Measurements from ENCODE around the gene INVS.
"Not testable (repeated sequence)": the region's sequence is repeated elsewhere in the genome, so short reads cannot be mapped to it uniquely, and the experiment has no call there.

The INVS gene

DNA sequence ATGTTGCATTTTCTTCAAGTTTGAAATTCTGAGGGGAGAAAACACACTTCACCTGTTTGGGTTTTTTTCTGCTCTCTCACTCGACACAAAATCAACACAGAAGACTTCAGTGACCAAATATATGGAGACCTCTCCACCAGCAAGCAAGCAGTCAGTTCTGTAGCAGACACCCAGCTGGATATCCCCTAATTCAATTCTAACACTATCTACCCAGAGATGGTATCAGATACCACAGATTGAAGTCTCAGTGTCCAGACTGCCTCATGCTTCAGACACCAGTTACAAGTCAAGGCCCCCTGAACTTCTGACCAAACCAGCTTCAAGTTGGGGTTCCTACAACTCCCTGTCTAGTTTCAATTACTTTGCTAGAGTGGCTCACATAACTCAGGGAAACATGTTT is 97.8 kb downstream of the INVS start:
- no peak for DNase-seq (ENCODE audit: low spot score)

DNA sequence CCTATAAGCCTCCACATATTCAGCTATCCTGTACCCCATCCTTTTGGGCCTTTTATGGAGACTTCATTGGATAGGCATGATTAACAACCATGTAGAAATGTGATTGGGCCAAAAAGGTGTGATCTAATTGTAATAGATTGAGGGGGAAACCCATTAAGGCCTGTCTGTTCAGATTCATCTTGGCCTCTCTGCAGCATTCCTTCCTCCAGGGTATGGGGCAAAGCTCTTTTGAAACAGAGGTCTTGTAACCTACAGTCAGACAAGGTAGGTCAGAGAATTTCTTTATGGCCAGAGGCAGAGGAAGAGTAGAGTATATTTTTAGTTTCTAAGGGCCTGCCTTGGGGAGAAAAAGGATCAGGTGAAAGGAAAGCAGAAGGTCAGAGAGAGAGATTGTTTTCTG is 98.5 kb downstream of the INVS start:
- no peak for DNase-seq (ENCODE audit: low spot score)

DNA sequence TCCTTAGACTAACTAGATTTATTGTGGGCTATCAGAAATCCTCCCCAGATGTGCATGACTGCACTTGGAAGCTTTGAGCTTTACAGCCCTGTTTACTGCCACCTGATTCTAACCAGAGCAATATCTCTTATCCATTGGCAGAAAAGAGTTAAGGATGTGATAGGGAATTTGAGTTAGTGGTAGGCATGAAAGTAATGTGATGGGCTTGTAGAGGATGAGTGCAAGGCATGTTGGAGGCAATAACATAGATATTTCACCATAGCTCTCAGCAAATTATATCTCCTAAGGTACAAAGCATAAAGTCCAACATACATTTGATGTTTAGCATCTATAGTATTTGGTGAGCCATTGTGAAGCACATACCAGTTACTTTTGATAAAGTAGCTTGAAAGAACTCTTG is 103.8 kb downstream of the INVS start:
- DNase-seq (ENCODE audit: low spot score) = no peak

DNA sequence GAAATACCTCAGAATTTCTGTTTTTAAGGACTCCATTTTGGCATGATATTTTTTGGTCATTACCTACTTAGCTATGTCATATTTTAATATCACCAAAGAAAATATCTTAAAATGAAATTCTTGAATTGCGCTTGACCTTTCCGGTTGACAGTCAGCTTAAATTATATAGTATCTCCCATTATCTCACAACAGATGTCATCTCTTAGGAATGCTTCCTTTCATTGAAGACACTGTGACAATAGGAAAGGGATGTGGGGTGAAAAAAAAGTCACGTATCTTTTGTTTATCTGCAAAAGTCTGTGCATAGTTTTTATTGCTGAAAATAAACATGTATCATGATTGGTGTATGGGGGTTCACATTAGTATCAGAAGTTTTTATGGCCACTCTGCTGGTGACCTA is 105.8 kb downstream of the INVS start:
- peak; percentile 37 for DNase-seq (ENCODE audit: low spot score)

DNA sequence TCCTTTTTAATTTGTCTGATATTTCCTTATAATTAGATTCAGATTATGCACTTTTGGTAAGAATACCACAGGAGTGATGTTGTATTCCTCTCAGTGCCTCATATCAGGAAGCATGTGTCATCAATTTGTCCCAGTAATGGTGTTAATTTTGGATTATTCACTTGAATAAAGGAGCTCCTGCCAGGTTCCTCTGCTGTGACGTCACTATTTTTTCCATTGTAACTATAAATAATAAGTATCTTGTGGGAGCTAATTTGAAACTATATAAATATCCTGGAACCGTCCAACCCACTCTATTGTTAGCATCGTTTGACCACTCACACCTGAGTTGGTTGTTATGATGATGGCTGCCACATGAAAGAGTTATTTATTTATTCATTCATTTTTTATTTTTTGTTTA is 107.9 kb downstream of the INVS start:
- peak; percentile 75 for DNase-seq (ENCODE audit: low spot score)

DNA sequence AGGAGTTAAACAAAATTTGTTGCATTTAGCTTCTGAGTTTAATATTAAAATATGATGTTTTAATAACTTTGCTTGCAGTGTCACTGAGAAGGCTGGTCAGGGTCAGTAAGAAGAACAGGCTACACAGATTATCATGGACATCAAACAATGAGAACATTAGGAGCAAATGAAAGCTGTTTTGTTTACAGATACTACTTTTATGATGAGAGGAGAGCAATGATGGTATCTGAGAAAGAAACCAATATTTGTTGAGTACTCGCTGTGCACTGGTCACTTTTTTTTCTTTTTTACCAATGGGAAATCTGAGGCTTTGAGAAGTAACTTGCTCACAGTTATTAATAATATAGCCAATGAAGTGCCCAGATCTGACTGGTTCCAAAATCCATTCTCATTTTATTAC is 109.6 kb downstream of the INVS start:
- DNase-seq (ENCODE audit: low spot score) = no peak

DNA sequence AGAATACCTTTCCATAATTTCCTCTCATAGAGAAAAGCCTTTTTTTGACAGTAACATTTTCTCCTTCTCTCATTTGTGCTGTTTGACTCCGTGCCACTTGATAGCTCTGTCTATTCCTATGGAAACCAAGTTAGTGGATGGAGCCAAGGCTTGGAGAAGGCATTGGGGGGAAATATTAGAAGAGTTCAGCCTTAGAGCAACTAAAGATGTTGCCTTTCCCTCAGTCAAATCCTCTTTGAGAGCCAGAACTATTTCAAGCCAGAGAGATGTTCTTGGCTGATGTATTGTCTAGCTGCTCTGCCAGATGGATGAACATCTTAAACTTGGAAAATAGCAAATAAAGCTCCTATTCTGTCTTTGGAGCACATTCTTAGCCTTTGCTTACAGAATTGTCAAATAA is 112.4 kb downstream of the INVS start:
- DNase-seq (ENCODE audit: low spot score) = no peak

DNA sequence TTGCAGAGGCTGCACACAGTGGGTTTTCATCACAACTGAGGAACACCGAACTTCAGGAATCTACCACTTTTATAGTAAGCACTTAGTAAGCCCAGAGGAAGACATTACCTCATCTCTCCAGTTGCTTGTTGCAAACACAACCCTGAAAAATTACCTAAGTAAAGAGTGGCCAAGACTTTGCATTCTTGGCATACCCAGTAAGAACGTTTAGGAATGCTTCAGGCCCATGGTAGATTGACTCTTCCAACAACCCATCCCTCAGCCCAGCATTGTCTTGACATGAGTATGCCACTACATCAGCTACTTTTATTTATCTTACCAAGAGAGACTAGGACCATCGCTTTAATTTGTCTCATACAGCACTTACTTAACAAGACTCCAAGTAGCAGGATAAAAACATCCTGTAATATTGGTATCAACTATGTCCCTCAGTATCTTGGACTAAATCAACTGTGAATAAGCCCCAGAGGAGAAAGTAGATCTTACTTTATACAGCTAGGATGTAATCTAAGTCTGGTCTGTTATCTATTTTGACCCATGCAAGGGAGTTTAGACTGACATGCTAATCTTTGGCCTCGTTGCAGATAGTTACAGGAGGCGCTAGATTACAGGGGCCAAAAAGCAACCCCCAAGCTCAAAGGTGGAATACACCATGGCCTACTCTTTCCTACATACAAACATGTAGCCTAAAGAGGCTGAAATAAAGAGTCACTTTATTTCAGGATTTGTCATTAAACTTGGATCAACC is 114.9 kb downstream of the INVS start:
- no peak for DNase-seq (ENCODE audit: low spot score)

DNA sequence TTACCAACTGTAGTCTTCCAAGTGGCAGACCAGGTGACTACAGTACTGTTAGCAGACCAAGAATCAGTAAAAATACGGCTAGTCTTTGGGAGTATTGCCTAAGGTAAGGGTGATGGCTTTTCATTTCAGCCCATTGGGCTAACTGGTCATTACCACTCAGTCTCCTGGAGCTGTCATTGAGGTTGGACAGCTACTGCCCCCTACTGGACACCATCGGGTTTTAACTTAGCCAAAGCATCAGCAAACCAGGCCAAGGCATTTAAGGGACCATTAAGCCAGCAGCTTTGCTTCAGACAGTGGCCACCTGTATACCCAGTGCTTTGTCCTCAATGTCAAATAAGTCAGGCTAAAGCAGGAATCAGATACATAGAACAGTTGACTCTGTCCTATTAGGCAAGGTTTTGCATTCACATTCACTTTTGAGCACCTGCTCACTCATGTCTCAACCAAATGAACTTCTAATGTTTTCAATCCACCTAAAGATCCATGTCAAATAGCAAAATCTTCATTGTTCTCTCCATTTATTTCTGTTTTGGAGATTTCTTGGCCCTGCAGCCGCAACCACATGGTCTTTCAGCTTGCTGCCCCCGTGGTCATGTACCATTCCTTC is 117.2 kb downstream of the INVS start:
- DNase-seq (ENCODE audit: low spot score) = peak; percentile 67

DNA sequence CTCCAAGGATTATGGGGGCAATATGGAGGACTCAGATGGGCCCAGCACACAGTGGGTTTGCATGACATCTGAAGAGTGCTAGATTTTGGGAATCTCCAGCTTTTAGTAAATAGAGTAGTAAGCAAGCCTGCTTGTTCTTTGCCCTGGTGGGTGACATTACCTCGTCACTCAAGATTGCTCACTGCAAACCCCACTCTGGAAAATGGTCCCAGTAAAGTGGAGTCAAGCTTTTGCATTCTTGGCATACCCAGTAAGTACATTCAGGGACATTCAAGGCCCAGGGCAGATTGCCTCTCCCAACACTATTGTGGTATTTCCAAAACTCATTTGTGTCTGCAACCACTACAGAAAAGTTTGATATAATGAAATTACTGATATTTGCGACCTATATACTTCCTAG is 118.5 kb downstream of the INVS start:
- DNase-seq (ENCODE audit: low spot score) = no peak

DNA sequence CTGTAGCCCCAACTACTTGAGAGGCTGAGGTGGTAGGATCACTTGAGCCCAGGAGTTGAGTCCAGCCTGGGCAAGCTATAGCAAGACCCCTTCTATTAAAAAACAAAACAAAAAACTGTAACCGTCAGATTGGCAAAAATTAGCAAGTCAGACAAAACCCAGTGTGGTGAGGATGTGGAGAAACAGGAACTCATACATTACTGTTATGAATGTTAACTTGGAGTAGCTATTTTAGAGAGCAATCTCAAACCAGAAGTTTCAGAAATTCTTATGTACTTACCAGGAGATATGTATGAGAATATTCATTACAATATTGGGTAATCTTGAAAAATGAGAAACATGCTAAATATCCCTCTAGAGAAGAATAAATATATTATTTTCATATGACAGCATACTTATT is 120.3 kb downstream of the INVS start:
- DNase-seq (ENCODE audit: low spot score) = no peak

DNA sequence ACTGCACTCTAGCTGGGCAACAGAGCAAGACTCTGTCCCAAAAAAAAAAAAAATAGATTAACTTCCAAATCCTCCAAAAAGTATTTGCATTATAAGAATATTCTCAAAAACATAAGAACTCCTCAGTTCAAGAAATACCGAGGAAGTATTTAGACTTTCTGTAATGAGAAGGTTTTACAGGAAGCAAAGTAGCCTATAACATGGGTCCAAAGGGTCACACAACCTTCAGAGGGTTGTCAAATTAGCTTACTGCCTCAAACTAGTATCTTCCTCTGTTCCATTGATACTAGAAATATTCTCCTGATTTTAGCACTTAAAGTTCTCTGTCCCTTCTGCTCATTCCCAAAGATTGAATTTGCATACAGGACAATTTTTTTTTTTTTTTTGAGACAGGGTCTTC is 121.9 kb downstream of the INVS start:
- DNase-seq (ENCODE audit: low spot score) = no peak

DNA sequence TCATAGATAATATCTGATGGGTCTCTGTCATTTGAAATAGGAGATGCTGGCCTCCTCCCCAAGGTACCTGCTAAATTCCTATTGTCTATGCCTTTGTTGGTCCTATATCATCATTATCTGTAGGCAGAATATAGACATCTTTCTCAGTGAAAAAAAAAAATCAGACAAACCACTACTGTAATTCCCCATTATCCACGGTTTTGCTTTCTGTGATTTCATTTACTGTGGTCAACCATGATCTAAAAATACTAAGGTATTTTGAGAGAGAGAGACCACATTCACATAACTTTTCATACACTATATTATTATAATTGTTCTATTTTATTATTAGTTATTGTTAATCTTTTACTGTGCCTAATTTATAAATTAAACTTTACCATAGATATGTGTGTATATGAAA is 122.5 kb downstream of the INVS start:
- no peak for DNase-seq (ENCODE audit: low spot score)

DNA sequence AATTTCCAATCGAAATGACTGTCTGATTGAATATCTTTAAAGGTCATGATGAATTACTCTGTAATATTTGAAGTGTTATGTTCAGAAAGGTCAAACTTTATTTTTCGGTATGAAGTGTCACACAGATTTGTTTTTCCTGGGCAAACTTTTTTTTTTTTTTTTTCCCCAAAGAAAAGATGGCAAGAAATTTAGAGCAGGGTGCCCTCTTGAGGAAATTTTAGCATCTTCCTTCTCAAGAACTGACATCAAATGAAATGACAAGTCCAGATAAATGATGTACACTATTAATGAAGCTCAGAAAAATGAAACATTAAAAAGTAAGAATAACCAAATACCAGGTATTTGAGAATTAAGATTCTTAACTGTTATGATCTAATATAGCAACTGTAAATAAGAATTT is 123.6 kb downstream of the INVS start:
- DNase-seq (ENCODE audit: low spot score) = no peak

DNA sequence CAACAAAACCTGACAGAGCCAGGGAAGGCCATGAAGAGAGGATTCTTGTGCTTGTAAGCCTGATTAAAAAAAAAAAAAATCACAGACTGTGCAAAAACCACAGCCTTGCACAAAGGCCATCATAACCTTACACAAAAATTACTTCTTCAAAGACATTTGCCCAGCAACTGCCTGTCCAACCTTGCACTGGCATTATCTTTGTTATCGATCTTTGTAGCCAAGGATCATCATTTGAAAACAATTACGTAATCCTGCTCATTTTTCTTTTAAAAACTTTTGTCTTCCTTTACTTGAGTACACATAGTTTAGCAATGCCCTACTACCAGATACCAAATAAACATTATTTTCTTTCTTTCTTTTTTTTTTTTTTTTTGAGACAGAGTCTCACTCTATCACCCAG is 128.6 kb downstream of the INVS start:
- no peak for DNase-seq (ENCODE audit: low spot score)

DNA sequence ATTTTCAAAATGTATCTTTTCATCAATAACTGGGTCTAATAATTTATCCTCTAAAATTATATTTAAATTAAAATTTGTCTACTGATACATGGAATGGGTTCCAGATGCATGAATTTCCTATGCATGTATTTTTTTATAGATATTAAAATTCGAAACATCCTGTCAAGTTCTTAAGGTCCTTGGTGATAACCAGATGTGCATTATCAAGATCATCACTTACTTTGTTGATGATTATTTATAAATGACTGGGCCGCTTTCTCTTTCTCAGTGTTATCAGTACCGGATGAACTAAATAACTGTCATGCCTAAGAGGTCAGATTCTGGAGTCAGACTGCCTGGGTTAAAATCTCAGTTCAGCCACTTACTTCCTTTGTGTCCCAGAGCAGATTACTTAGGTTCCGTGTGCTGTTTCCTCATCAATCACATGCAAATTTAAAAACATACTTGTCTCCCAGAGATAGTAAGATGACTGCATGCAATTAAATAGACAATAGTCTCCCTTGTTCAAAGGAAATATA is 129.4 kb downstream of the INVS start:
- DNase-seq (ENCODE audit: low spot score) = no peak

DNA sequence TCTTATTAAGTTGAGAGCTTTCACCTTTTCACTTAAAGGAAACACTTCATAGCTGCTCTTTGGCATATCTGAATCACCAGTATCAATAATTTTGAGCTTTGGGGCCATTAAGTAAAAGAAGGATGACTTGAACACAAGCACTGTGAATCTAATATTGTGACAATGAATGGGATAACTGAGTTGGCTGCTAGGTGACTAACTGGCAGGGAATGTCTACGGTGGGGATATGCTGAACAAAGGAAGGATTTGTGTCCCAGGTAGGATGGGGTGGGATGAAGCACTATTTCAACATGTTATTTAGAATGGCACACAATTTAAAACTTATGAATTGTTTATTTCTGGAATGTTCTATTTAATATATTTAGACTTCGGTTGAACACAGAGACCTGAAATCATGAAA is 130.1 kb downstream of the INVS start:
- no peak for DNase-seq (ENCODE audit: low spot score)

DNA sequence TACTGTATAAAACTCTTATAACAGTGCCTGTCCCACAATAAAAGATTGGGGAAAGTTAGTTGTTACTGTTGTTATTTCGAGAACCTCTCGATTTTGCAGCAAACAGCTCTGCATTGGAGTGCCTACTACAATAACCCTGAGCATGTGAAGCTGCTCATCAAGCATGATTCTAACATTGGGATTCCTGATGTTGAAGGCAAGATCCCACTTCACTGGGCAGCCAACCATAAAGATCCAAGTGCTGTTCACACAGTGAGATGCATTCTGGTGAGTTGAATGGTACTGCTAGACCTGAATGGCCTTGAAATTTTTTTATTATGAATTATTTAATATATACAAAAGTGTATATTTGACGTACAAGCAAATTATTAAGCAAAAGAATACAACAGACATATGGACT is 130.5 kb downstream of the INVS start:
- DNase-seq (ENCODE audit: low spot score) = no peak

DNA sequence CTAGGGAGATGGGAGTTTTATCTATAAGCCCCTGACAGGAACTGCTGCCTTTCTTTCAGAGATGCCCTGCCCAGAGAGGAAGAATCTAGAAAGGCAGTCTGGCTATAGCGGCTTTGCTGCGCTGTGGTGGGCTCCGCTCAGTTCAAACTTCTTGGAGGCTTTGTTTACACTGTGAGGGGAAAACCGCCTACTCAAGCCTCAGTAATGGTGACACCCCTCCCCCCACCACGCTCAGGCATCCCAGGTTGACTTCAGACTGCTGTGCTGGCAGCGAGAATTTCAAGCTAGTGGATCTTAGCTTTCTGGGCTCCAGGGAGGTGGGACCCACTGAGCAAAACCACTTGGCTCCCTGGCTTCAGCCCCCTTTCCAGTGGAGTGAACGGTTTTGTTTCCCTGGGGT is 137.9 kb downstream of the INVS start:
- not testable (repeated sequence) for DNase-seq (ENCODE audit: low spot score)

DNA sequence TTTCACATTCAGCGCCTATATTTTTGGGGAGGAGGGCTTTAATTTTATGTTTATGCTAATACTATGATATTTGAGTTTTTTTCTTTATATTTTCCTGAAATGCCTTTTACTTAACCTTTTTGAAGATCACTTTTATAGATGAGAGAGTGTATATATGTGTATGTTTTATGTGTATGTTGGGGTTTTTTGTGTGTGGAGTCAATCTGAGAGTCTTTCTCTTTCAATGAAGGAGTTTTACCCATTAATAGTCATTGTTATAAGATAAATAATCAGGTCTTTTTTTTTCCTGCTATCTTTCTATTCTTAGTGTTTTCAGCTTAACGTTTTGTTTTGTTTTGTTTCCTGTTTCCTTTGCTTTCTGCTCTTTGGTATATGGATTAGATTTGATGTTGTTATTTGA is 141.5 kb downstream of the INVS start:
- no peak for DNase-seq (ENCODE audit: low spot score)

DNA sequence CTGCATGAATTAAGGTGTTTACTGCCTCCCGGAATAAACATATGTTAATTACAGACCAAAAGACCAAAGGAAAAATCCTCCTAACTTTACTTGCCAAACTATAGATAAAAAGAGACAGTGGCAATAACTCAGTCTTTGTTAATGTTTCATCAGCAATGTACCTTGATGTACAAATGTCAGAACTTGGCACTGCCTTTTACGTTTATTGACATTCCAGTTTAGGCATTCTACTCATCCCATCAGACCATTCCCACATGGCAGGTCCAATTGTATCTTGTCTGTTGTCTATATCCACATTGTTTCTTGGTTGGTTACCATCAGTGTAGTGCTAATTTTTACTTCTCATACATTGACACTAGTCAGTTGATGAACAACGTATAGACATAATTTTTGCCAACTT is 168.2 kb downstream of the INVS start:
- DNase-seq (ENCODE audit: low spot score) = no peak

DNA sequence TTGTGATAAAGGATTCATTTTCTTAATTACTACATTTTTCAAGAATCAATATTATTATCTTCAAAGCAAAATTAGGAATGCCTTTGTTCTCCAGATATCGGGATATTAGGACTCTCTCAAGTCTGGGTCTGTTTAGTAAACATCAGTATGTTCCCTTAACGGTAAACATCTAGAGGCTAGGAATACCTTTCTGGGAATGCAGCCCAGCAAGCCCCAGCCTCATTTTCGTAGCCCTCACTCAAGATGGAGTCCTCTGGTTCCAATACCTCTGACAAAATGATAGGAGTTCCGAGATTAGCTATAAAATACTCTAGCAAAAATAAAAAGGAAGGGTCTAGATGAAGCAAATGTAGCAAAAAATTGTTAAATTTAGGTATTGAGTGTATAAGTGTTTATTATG is 169.2 kb downstream of the INVS start:
- DNase-seq (ENCODE audit: low spot score) = no peak

DNA sequence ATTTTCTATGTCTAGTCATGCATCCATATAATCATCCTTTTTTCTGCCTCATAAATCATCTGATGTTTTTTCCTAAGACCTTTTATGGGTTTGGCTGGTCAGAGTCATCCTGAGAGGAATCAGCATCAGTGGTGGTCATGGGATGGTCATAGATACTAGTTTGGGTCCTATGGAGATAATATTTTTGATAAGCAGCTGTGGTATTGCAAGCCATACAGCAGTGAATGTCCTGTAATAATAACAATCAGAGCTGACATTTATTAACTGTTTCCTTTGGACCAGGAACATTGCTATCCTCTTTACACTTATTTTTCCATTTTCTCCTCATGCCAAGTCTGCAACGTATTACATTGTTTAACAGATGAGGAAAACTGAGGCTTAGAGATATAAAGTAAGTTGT is 170.6 kb downstream of the INVS start:
- no peak for DNase-seq (ENCODE audit: low spot score)

Measured in kidney capillary endothelial cell (primary cell).